DOHH2 (cell line): ENCODE results near the gene GK.

Experiments
- EZH2phosphoT487 ChIP-seq: fragments of 200-600 bp; sonication (generic); IDR thresholded peaks from 2 replicates; pipeline ENCODE4 v1.6.1; 2017; ENCODE audit warnings: borderline replicate concordance, mild to moderate bottlenecking, antibody characterized with exemption, low read length, moderate library complexity, mixed read lengths
- TF ChIP-seq, protein P1 (sequence below): fragments of 200-600 bp; sonication (generic); IDR thresholded peaks from one replicate; pipeline ENCODE4 v1.5.1; 2014; ENCODE audit warnings: antibody characterized with exemption, mild to moderate bottlenecking, low read depth, low read length; ENCODE audit not compliant: poor library complexity, severe bottlenecking

DNA sequence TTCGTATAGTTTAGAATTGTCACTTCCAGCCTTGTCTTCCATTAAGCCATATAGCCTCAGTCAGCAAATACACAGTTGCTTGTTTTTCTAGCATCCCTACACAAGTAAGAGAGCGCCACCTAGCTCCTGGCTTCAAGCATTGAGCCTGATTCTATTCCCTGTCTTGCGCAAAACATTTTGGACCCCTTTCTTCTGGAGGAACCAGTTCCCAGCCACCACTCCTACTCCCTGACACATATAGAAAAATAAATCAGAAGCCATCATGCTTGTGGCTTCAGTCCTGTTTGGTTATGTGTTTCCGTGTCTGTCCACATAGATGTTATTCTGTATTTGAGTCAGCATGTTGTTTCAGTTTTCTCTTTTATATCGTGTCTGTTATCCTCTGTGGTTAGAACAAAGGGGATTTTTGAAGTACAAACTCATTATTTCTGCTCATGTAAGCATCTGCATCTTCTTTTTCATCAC, 59.9 kb downstream of the GK start:
- TF ChIP-seq, protein P1, sequence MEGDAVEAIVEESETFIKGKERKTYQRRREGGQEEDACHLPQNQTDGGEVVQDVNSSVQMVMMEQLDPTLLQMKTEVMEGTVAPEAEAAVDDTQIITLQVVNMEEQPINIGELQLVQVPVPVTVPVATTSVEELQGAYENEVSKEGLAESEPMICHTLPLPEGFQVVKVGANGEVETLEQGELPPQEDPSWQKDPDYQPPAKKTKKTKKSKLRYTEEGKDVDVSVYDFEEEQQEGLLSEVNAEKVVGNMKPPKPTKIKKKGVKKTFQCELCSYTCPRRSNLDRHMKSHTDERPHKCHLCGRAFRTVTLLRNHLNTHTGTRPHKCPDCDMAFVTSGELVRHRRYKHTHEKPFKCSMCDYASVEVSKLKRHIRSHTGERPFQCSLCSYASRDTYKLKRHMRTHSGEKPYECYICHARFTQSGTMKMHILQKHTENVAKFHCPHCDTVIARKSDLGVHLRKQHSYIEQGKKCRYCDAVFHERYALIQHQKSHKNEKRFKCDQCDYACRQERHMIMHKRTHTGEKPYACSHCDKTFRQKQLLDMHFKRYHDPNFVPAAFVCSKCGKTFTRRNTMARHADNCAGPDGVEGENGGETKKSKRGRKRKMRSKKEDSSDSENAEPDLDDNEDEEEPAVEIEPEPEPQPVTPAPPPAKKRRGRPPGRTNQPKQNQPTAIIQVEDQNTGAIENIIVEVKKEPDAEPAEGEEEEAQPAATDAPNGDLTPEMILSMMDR = peak; percentile 67
- TF ChIP-seq EZH2phosphoT487 = no peak
